ENCODE data around the gene ACSM3.

- no peak for TF ChIP-seq CTCF (IDR thresholded peaks at IDR 0.05)
- TF ChIP-seq POLR2A (IDR thresholded peaks at IDR 0.05): no peak
Measured at GRCh38 chr16:20768121-20768520, 4.3 kb downstream of the ACSM3 start.

All from lower leg skin (tissue), 3 donors.